Cardiac muscle cell (in vitro differentiated cells and primary cell): ENCODE data around the gene LGALSL. TPM values are rescaled to one million over a fixed set of nuclear protein-coding genes. Genes with fewer than 3 reads are reported as not detected.

ENCODE experiments used
- DNase-seq, 2 donors: peaks; one replicate each; pipeline versions ENCODE4 v3.0.0 to v3.0.0-alpha.2; 2010 to 2017; ENCODE audit warnings: low read depth in 1 of 2, low spot score in 1 of 2
- H3K27ac ChIP-seq: fragments of 200-600 bp; sonication (generic); 2 replicates; pipeline ENCODE4 v1.5.1; 2016
- H3K27me3 ChIP-seq: fragments of 200-600 bp; sonication (generic); 2 replicates; pipeline ENCODE4 v1.6.0; 2016; ENCODE audit warnings: control low read depth
- H3K36me3 ChIP-seq: fragments of 200-600 bp; sonication (generic); 2 replicates; pipeline ENCODE4 v1.5.1; 2016; ENCODE audit warnings: control low read depth
- H3K4me1 ChIP-seq: fragments of 200-600 bp; sonication (generic); 2 replicates; pipeline ENCODE4 v1.8.1; 2017; ENCODE audit warnings: low read depth, mild to moderate bottlenecking, mixed run types
- H3K4me3 ChIP-seq: fragments of 200-600 bp; sonication (generic); 2 replicates; pipeline ENCODE4 v1.5.1; 2016; ENCODE audit warnings: mild to moderate bottlenecking
- H3K9me3 ChIP-seq: fragments of 200-600 bp; sonication (generic); 2 replicates; pipeline ENCODE4 v1.5.1; 2017; ENCODE audit warnings: low read depth, mild to moderate bottlenecking, control low read depth
- CTCF ChIP-seq: IDR thresholded peaks from 2 replicates; pipeline ENCODE4 v1.5.1; 2012; ENCODE audit warnings: low read depth, mild to moderate bottlenecking, low read length
- polyA plus RNA-seq: library from polyadenylated mRNA; unstranded; fragments of >200 nt; fragmentation: Nextera tagmentation; extraction: Ambion mirVana; gene quantifications from 2 replicates; pipeline ENCODE4 v1.2.1, GENCODE V29; 2016
- total RNA-seq: library from RNA; depleted of rRNA; stranded (reverse); fragments of >200 nt; gene quantifications from 2 replicates; pipeline ENCODE4 v1.2.3, GENCODE V29; 2016

The LGALSL gene
- total and polyA plus RNA-seq, 2 experiments from 2014 or later, result 12.4 to 15.8 TPM

GRCh38 chr2:64471600-64471999 is 17.6 kb downstream of the LGALSL start:
- Histone ChIP-seq H3K9me3 (no peaks in the 10 kb centered on the region), H3K27me3 (peaks cover 10% of the 10 kb centered on the region), H3K27ac (no peak overlapping the region), H3K4me1 (no peaks in the 10 kb centered on the region), H3K36me3 (no peaks in the 10 kb centered on the region), H3K4me3 (no peak overlapping the region)
- TF ChIP-seq CTCF, result no peak
- DNase-seq, result no peak

- TF ChIP-seq CTCF, result no peak
- H3K9me3 ChIP-seq, result no peaks in the 10 kb centered on the region
- H3K4me1 ChIP-seq, result no peaks in the 10 kb centered on the region
- peaks cover 4% of the 10 kb centered on the region for H3K27me3 ChIP-seq
- no peak overlapping the region for H3K4me3 ChIP-seq
- H3K36me3 ChIP-seq, result no peaks in the 10 kb centered on the region
- DNase-seq, result no peak
- H3K27ac ChIP-seq, result no peak overlapping the region
Measured at GRCh38 chr2:64472881-64473280, 18.9 kb downstream of the LGALSL start.

- no peak for DNase-seq
- H3K27ac ChIP-seq, result no peak overlapping the region
- H3K36me3 ChIP-seq, result no peaks in the 10 kb centered on the region
- no peaks in the 10 kb centered on the region for H3K9me3 ChIP-seq
- no peak for TF ChIP-seq CTCF
- no peaks in the 10 kb centered on the region for H3K4me1 ChIP-seq
- no peak overlapping the region for H3K4me3 ChIP-seq
- H3K27me3 ChIP-seq, result peaks cover 4% of the 10 kb centered on the region
Measured at GRCh38 chr2:64474121-64474571, 20.2 kb downstream of the LGALSL start.

GRCh38 chr2:64474636-64475035 is 20.7 kb downstream of the LGALSL start:
- TF ChIP-seq CTCF, result no peak
- H3K9me3 ChIP-seq, result no peaks in the 10 kb centered on the region
- no peaks in the 10 kb centered on the region for H3K36me3 ChIP-seq
- DNase-seq, result no peak
- H3K4me3 ChIP-seq, result no peak overlapping the region
- H3K4me1 ChIP-seq, result no peaks in the 10 kb centered on the region
- H3K27ac ChIP-seq, result no peak overlapping the region
- peaks cover 4% of the 10 kb centered on the region for H3K27me3 ChIP-seq

- peaks cover 4% of the 10 kb centered on the region for H3K27me3 ChIP-seq
- no peak overlapping the region for H3K27ac ChIP-seq
- H3K4me3 ChIP-seq, result no peak overlapping the region
- no peaks in the 10 kb centered on the region for H3K4me1 ChIP-seq
- no peak for TF ChIP-seq CTCF
- H3K9me3 ChIP-seq, result no peaks in the 10 kb centered on the region
- DNase-seq, result no peak
- no peaks in the 10 kb centered on the region for H3K36me3 ChIP-seq
Measured at GRCh38 chr2:64477037-64477436, 23.1 kb downstream of the LGALSL start.

- Histone ChIP-seq H3K27ac (no peak overlapping the region), H3K4me1 (no peaks in the 10 kb centered on the region), H3K27me3 (peaks cover 4% of the 10 kb centered on the region), H3K36me3 (no peaks in the 10 kb centered on the region), H3K4me3 (no peak overlapping the region), H3K9me3 (no peaks in the 10 kb centered on the region)
- no peak for DNase-seq
- TF ChIP-seq CTCF, result no peak
Measured at GRCh38 chr2:64477979-64478378, 24.0 kb downstream of the LGALSL start.
